GM12872 (cell line): ENCODE data around the gene LASP1.

ENCODE experiments used
- TF ChIP-seq, protein P1 (sequence below): IDR thresholded peaks from 3 replicates; pipeline ENCODE4 v1.5.1; 2011; ENCODE audit warnings: low read depth, mild to moderate bottlenecking, low read length, moderate library complexity; ENCODE audit not compliant: insufficient read depth

The LASP1 gene

DNA sequence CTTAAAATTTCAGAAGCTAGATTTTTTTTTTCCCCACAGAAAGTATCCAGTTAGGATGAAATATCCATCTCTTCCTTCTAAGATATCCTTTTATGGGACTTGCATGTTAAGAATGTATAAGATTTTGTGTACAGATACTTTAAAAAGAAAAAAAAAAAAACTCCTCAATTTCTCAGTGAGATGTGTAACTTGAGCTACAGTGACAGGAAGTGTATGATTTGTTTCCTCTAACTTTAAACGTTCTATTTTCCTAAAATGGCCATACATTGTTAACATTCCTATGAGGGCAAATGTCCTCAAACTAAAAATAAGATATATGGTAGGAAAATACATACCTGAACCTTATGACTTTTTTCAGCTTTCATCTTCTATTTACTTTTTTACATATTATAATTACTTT, 88.5 kb downstream of the LASP1 start:
- TF ChIP-seq, protein P1, sequence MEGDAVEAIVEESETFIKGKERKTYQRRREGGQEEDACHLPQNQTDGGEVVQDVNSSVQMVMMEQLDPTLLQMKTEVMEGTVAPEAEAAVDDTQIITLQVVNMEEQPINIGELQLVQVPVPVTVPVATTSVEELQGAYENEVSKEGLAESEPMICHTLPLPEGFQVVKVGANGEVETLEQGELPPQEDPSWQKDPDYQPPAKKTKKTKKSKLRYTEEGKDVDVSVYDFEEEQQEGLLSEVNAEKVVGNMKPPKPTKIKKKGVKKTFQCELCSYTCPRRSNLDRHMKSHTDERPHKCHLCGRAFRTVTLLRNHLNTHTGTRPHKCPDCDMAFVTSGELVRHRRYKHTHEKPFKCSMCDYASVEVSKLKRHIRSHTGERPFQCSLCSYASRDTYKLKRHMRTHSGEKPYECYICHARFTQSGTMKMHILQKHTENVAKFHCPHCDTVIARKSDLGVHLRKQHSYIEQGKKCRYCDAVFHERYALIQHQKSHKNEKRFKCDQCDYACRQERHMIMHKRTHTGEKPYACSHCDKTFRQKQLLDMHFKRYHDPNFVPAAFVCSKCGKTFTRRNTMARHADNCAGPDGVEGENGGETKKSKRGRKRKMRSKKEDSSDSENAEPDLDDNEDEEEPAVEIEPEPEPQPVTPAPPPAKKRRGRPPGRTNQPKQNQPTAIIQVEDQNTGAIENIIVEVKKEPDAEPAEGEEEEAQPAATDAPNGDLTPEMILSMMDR, result no peak

DNA sequence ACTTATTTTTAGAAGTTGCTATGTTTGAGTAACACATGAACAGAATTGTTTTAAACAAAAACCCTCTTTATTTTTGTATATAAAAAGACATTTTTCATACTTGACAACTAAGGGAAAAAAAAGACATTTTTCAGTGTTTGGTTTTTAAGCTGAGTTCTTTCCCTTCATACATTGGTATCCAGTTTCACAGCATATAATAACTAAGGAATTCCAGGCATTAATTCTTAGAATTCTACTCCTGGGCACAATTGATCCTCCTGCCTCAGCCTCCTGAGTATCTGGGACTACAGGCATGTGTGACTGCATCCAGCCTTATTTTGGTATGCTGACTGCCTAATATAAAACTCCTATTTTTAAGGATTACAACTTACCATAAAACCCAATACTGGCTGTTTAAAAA, 88.9 kb downstream of the LASP1 start:
- TF ChIP-seq, protein P1, result no peak

DNA sequence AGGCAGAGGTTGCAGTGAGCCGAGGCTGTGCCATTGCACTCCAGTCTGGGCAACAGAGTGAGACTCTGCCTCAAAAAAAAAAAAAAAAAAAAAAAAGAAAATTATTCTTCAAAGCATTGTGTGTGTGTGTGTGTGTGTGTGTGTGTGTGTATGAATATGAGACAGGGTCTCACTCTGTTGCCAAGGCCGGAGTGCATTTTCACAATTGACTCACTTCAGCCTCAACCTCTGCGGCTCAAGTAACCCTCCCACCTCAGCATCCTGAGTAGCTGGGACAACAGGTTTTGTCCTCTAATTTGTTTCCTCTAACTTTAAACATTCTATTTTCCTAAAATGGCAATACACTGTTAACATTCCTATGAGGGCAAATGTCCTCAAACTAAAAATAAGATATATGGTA, 89.7 kb downstream of the LASP1 start:
- TF ChIP-seq, protein P1, result no peak

DNA sequence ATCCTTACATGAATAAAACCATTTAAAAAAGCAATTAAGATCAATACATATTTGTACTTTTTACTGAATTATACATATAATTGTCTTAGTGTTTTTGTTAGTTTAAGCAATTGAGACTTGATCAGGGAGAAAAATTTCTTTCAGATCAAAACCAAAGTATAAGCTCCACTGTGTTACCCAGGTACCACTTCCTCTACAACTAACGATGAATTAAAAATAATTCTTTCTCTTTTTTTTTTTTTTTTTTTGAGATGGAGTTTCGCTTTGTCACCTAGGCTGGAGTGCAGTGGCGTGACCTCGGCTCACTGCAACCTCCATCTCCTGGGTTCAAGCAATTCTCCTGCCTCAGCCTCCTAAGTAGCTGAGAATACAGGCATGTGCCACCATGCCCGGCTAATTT, 90.5 kb downstream of the LASP1 start:
- TF ChIP-seq, protein P1, result no peak

DNA sequence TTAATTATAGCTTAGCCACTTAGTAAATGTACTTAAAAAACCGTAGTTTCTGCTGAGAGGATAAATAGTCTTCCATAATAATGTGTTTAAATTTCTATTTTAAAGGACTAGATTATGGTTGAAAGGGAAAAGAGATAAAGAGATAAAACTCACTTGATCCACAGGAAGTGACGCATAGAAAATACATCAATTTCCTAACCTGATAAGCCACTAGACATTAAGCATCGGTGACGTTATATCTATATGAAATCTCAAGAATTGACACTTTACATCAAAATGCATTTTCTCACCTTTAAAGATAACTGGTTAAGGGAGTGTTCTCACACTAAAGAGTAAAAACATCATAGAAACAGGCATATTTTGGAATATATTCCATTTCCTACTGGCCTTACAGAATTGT, 91.6 kb downstream of the LASP1 start:
- TF ChIP-seq, protein P1, result no peak

DNA sequence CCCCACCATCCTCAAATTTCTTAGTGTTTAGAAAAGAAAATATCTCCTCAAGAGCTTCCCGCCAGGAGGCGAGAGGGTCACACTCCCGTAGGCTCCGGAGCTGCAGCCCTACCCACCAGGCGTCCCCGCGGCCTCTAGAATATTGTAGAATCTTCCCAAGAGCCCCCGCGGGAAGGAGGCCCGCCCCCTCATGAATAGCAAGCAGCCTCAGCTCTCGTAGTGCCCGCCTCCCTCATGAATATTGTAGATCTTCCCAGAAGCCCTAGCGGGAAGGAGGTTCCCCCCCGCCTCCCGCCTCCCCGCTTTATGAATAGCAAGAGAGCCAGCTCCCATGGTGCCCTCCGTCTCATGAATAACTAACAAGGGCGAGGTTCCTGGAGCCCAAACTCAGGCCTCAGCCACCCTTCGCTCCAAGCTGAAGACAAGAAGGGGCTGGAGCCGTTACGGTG, 97.5 kb downstream of the LASP1 start, which contains the start of gene FBXO47:
Gene FBXO47 (minus strand): TSS at position 114 of the 449 bp plus-strand sequence. CDS start 4,378 bp downstream, outside the sequence.
- TF ChIP-seq, protein P1, result no peak

DNA sequence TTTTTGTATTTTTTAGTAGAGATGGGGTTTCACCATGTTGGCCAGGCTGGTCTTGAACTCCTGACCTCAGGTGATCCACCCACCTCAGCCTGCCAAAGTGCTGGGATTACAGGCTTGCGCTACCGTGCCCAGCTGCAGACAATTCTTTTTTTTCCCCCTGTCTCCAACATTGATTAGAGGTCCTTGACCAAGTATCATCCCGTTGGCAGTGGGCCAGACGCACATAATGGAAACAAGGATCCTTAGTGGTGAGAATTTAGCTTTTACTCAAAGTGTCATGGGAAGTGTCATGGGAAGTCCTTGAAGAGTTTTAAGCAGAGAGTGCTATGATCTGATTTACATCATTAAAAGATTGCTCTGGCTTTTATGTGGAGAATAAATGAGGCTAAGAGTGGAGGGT, 99.4 kb downstream of the LASP1 start:
- TF ChIP-seq, protein P1, result no peak
